OCI-LY3 (cell line): ENCODE data around the gene BRD1.

Experiments
- EZH2phosphoT487 ChIP-seq: fragments of 200-600 bp; shearing (Covaris generic); IDR thresholded peaks from 2 replicates; pipeline ENCODE4 v1.6.1; 2018; ENCODE audit warnings: antibody characterized with exemption, mixed run types, low read depth
- TF ChIP-seq, protein P1 (sequence below): fragments of 200-600, 300-600 bp; sonication (generic); IDR thresholded peaks from 2 replicates; pipeline ENCODE4 v1.5.1; 2014; ENCODE audit warnings: antibody characterized with exemption, low read length, low read depth

DNA sequence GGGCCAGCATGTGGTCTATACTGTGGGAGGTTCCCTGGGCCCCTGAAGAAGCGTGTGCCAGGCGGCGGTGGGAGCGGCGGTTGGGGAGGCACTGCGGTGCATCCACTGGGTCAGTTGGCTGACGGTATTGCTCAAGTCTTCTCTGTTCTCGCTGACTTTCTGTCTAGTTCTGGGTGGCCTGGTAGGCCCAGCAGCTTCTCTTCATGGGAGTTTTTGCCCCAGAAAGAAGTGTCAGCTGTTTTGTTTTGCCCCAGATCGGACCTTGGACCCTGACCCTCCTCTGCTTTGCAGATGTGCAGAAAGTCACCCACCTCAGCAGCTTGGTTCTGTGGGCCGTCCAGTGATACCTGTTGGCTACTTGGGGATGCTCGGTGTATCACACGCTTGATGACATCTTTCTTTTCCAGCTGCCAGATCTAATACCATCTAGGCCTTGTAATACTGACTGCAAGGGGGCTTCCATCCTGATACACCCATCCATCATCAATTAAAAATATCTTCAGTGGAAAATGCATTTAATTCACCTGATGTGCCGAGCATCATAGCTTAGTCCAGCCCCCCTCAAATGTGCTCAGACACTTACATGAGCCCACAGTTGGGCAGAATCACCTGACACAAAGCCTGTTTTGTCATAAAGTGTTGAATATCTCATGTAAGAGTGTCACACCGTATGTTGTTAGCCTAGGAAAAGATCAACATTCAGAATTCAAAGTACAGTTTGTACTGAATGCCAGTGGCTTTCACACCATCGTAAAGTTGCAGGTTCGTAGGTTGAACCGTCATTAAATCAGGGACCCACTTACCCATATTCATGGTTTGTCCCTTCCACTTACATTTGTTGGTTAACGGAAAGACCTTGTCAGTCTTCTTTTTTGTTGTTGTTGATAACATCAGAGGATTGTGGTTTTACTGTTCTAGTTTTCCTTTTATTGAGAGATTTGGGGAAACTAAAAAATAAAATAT is 39.9 kb upstream of the BRD1 start:
- TF ChIP-seq, protein P1, sequence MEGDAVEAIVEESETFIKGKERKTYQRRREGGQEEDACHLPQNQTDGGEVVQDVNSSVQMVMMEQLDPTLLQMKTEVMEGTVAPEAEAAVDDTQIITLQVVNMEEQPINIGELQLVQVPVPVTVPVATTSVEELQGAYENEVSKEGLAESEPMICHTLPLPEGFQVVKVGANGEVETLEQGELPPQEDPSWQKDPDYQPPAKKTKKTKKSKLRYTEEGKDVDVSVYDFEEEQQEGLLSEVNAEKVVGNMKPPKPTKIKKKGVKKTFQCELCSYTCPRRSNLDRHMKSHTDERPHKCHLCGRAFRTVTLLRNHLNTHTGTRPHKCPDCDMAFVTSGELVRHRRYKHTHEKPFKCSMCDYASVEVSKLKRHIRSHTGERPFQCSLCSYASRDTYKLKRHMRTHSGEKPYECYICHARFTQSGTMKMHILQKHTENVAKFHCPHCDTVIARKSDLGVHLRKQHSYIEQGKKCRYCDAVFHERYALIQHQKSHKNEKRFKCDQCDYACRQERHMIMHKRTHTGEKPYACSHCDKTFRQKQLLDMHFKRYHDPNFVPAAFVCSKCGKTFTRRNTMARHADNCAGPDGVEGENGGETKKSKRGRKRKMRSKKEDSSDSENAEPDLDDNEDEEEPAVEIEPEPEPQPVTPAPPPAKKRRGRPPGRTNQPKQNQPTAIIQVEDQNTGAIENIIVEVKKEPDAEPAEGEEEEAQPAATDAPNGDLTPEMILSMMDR: no peak
- TF ChIP-seq EZH2phosphoT487: no peak
